ENCODE measurements around the gene DEDD2.
"Not testable (repeated sequence)": the region's sequence is repeated elsewhere in the genome, so short reads cannot be mapped to it uniquely, and the experiment has no call there.

Gene DEDD2, protein sequence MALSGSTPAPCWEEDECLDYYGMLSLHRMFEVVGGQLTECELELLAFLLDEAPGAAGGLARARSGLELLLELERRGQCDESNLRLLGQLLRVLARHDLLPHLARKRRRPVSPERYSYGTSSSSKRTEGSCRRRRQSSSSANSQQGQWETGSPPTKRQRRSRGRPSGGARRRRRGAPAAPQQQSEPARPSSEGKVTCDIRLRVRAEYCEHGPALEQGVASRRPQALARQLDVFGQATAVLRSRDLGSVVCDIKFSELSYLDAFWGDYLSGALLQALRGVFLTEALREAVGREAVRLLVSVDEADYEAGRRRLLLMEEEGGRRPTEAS

GRCh38 chr19:42217520-42218437 is at the start of gene DEDD2:
Gene DEDD2 (minus strand): TSS chr19:42217677. CDS start chr19:42217007, 670 bp downstream.
- DNase-seq, result peak; percentile 94

DNA sequence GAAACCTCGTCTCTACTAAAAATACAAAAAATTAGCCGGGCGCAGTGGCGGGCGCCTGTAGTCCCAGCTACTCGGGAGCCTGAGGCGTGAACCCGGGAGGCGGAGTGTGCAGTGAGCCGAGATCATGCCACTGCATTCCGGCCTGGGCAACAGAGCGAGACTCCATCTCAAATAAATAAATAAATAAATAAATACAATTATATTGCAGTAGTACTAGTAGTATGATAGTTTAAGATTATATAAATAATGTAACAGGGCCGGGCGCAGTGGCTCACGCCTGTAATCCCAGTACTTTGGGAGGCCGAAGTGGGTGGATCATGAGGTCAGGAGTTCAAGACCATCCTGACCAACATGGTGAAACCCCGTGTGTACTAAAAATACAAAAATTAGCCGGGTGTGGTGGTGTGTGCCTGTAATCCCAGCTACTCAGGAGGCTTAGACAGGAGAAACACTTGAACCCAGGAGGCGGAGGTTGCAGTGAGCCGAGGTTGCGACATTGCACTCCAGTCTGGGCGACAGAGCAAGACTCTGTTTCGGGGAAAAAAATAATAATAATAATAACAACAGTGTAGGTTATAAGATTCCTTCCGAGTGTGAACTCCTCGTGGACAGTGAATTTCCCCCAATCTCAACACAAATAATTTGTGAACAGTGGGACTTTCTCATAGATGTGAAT is 49.6 kb upstream of the DEDD2 start:
- DNase-seq, result not testable (repeated sequence)

DNA sequence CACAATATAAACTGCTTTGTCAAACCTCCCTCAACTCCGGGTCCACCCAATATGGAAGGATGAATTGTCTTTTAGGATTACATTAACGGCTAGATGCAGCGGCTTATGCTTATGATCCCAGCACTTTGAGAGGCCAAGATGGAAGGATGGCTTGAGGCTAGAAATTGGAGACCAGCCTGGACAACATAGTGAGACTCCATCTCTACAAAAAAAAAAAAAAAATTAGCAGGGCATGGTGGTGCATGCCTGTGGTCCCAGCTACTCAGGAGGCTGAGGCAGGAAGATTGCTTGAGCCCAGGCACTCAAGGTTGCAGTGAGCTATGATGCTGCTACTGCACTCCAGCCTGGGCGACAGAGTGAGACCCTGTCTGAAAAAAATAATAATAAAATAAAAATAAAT is 48.6 kb upstream of the DEDD2 start:
- not testable (repeated sequence) for DNase-seq

- DNase-seq, result no peak
Observed at GRCh38 chr19:42261763-42262162, 44.3 kb upstream of the DEDD2 start.

DNA sequence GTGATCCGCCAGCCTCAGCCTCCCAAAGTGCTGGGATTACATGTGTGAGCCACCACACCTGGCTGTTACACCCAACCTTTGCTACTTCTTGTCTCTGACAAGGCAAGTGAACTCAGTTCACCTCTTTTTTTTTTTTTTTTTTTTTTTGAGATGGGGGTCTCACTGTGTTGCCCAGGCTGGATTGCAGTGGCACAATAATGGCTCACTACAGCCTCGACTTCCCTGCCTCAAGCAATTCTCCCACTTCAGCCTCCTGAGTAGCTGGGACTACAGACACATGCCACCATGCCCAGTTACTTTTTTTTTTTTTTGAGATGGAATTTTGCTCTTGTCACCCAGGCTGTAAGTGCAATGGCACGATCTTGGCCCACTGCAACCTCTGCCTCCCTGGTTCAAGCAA is 40.4 kb upstream of the DEDD2 start:
- not testable (repeated sequence) for DNase-seq

- peak; percentile 30 for DNase-seq
Observed at GRCh38 chr19:42255766-42256745, 38.6 kb upstream of the DEDD2 start.

GRCh38 chr19:42254850-42255765 is 37.6 kb upstream of the DEDD2 start, which contains the start of gene ERF:
Gene ERF (minus strand): TSS chr19:42255128. CDS start chr19:42254999, 129 bp downstream.
- DNase-seq, result peak; percentile 83

- DNase-seq, result no peak
Observed at GRCh38 chr19:42254089-42254849, 36.8 kb upstream of the DEDD2 start.

DNA sequence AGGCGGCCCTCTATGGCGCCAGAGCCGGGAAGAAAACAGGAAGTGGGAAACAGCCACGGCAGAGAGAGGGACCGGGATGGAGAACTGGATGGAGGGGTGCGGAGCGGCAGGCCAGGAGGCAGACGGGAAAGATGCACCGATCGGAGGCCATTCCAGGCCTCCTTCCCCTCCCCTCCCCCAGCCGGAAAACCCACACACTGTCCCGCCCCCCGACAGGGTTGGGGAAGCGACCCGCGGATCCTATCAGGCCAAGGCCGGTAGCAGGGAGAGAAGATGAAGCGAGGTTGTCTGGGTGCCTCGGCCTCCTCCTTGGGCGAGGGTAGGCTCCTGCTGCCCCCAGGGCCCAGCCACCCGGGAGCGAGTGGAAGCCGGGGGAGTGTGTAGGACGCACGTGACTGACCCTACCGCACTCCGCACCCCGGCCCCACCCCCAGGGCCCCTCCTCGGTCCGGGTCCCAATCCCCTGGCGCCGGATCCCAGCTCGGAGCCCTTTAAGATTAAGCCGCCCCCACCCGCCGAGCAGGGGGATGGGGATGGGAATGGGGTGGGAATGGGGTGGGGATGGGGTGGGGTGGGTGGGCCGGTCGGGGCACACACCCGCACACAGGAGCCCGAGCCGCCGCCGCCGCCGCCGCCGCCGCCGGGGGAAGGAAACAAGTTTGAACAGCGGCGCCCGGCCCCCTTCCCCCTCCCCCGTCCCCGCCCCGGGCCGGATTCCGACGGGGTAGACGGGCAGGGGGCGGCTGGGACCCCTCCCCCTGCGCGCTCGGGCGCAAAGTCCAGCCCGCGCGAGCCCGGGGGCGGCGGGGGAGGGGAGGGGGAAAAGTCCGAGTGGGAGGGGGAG is 36.0 kb upstream of the DEDD2 start:
- no peak for DNase-seq

DNA sequence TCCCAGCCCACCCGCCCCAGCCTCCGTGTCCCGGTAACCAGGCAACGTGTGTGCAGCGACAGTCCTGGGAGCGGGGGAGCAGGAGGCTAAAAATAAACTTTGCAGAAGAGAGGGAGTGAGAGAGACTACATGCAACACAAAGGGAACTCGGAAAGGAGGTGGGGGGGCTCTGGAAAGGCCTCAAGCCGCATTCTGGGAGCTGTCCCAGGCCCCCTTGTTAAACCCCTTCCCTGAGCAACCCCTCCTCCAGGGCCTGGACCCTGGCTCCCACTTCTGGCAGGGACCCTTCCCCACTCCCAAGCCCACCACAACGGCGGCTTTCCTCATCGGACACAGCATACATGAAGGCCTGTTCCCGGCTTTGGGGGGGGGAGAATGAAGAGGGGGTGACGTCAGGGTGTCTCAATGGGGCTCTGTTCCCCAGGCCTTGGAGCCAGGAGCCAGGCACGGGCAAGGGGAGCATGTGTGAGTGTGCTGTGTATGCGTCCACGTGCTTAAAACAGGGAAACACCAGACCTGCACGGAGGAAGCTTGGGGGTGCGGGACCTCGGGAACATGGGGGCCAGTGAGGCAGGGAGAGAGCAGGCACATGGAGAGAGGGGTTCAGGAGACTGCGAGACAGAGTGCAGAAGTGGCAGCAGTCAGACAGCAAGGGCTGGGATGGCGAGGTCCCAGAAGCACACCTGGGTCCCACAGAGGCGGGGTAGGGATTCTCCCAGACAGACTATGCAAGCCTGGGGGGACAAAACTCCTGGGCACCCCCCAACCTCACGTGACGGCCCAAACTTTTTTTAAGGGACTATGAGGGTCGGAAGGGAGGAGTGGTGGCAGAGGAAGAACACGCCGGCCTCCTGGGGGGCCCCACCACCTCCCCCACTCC is 35.1 kb upstream of the DEDD2 start:
- no peak for DNase-seq

DNA sequence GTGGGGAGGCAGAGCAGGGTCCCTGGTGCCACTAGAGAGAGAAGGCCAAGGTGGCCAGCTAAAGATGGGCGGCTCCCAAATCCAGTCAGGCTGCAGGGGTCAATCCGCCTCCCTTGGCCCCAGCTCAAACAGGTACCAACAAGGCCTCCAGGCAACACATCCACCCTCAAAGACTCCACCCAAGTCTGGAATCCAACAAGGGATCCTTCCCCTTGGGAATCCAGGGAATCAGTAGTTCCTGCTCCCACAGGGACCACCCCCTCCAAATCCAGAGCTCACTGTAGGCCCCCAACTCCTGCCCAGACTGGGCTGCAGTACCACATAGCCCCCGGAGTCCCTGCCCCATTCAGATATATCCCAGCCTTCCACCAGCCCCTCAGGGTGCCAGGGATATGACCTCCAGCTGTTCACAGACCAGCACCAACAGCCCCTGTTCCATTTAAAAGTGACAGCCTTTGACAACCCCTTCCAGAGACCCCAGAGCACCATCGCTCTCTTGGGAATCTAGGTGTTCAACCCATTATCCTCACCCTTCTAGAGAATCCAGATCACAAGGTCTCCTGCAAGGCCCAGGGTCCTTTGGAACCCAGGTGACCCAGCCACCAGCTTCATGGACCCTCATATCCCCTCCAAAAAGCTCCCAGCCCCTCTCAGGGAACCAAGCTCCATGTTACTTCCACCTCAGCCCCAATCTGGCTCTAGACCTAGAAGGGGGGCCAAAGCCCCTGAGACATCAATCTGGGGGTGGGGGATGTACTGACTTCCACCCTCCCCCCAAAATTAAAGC is 34.3 kb upstream of the DEDD2 start:
- DNase-seq, result no peak

- DNase-seq, result no peak
Observed at GRCh38 chr19:42250666-42251531, 33.4 kb upstream of the DEDD2 start.

GRCh38 chr19:42250183-42250665 is 32.7 kb upstream of the DEDD2 start:
- no peak for DNase-seq

DNA sequence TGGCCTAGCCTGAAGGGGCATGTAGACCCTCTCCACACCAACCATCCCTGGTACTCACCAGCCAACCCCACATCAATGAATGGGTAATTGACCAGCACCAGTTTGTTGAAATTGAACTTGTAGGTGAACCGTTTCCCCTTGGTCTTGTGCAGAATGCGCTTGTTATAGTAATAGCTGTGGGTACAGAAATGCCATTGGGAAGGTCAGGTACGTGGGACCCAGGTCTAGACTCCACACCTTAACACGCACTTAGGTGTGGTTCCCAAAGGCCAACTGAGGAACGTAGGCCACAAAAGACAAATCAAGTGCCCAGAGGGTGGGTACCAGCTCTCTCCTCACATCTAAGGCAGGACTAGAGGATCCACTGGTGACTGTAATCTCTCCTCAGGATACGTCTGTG is 32.3 kb upstream of the DEDD2 start:
- no peak for DNase-seq

DNA sequence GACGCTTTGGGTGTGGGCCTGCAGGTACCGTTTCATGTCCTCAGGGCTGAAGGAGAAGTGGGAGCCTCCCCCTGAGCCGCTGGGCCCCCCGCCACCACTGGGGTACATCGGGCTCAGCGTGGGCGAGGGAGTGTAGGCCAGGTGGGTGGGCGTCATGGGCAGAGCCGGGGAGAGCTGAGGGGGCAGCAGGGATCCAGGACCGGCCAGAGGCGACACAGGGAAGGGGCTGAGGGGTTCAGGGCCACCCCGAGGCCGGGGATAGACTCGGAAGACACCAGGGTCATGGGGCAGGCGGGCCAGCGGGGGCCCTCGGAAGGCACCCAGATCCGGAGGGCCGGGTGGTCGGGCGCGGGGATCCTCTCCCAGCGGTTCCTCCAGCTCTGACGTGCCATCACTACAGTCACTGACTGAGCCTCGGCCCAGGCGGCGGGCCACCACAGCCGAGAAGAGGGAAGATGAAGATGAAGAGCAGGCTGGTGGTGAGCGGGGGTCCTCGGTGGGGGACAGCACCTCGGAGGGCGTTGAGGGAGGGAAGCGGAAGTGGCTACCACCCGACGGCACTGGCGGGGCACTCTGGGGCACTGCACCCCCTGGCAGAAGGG is 31.8 kb upstream of the DEDD2 start:
- no peak for DNase-seq

All from NCI-H2107 (cell line).